Gastrocnemius medialis (tissue), 4 donors: ENCODE results near the gene SRR. TPM values are rescaled to one million over a fixed set of nuclear protein-coding genes. Genes with fewer than 3 reads are reported as not detected.

ENCODE experiments used
- ATAC-seq, 2 donors: fragments of 150-250 bp; one replicate each; pipeline ENCODE4 v1.9.1; 2016
- DNase-seq, 2 donors: peaks; one replicate each; pipeline ENCODE4 v3.0.0-alpha.2; 2019
- H3K27ac ChIP-seq, 4 donors: fragments of 200-600 bp; sonication (generic); 1 replicate in 1 of 4; 2 replicates in 3 of 4; pipeline ENCODE4 v1.5.1; 2016 to 2018; ENCODE audit warnings: mild to moderate bottlenecking in 2 of 4, moderate library complexity in 1 of 4
- H3K27me3 ChIP-seq, 3 donors: fragments of 200-600 bp; sonication (generic) in 2 of 3; 1 replicate in 1 of 3; 2 replicates in 2 of 3; pipeline versions ENCODE4 v1.5.1 to v1.6.0; 2016 to 2019; ENCODE audit warnings: mild to moderate bottlenecking in 1 of 3, moderate library complexity in 1 of 3
- H3K36me3 ChIP-seq, 2 donors: fragments of 200-600 bp; sonication (generic) in 1 of 2; one replicate each; pipeline ENCODE4 v1.5.1; 2017 to 2018
- H3K4me1 ChIP-seq, 2 donors: fragments of 200-600 bp; sonication (generic) in 1 of 2; one replicate each; pipeline ENCODE4 v1.5.1; 2016 to 2017; ENCODE audit warnings: mild to moderate bottlenecking in 2 of 2
- H3K4me3 ChIP-seq, 4 donors: fragments of 200-600 bp; sonication (generic) in 3 of 4; 1 replicate in 1 of 4; 2 replicates in 3 of 4; pipeline ENCODE4 v1.5.1; 2016 to 2019; ENCODE audit warnings: mild to moderate bottlenecking in 2 of 4
- H3K9me3 ChIP-seq, 3 donors: fragments of 200-600 bp; sonication (generic) in 2 of 3; 1 replicate in 1 of 3; 2 replicates in 2 of 3; pipeline ENCODE4 v1.5.1; 2016 to 2019
- CTCF ChIP-seq, 5 experiments: fragments of 450-650 bp in 3 of 5; fragments of 200-600 bp in 2 of 5; sonication (generic) in 2 of 5; IDR thresholded peaks in 4 of 5; conservative IDR thresholded peaks in 1 of 5; 1 replicate in 4 of 5; 2 replicates in 1 of 5; pipeline ENCODE4 v1.5.1; 2016 to 2019; ENCODE audit warnings: antibody characterized with exemption in 5 of 5, mild to moderate bottlenecking in 3 of 5, moderate library complexity in 3 of 5
- POLR2A ChIP-seq, 2 donors: fragments of 450-650 bp; IDR thresholded peaks; one replicate each; pipeline ENCODE4 v1.6.1; 2017; ENCODE audit warnings: antibody characterized with exemption in 2 of 2, mild to moderate bottlenecking in 2 of 2, moderate library complexity in 2 of 2
- in situ Hi-C, 4 donors: fragments of 200-750 bp; cut with MboI; loops; one replicate each; pipeline versions ENCODE4 v1.15.0 to v1.8.0; 2017; ENCODE audit warnings: low sequenced_read_pairs in 4 of 4
- intact Hi-C: fragments of 100-400 bp; cut with DNase I; formaldehyde crosslinking; loops from one replicate; pipeline ENCODE4 v1.15.1; 2023; ENCODE audit warnings: low total_unique reads
- total RNA-seq, 4 donors: library from RNA; depleted of rRNA; stranded (reverse); fragments of >200 nt; gene quantifications; one replicate each; pipeline versions ENCODE4 v1.1.0 to v1.2.3, GENCODE V29; 2016

Gene SRR
- total RNA-seq, 4 donors from 2014 or later, result 3.0 to 20.0 (median 10.7) TPM

- in situ Hi-C loops (no loop called here), intact Hi-C loops (loop anchor here (10.0 kb wide), 1 partner anchor 51 kb away; no protein-coding TSS in a partner anchor)
- TF ChIP-seq POLR2A (IDR thresholded peaks at IDR 0.05) (no peak), CTCF (IDR thresholded peaks at IDR 0.05 in 4 of 5, conservative IDR thresholded peaks at IDR 0.05 in 1 of 5) (no peak)
- Histone ChIP-seq H3K4me3 (no peak overlapping the region), H3K4me1 (peaks cover 19 to 21% of the 10 kb centered on the region in 2 donors), H3K27ac (peak overlapping the region in 1 of 4 donors; percentile 60), H3K27me3 (no peaks in the 10 kb centered on the region), H3K36me3 (no peaks in the 10 kb centered on the region), H3K9me3 (no peaks in the 10 kb centered on the region)
- no peak for DNase-seq
- ATAC-seq, result no peak
These were observed 59.6 kb downstream of the SRR start for GRCh38 chr17:2363318-2363717.

- in situ Hi-C loops, result no loop called here
- no peak for TF ChIP-seq CTCF (IDR thresholded peaks at IDR 0.05 in 4 of 5, conservative IDR thresholded peaks at IDR 0.05 in 1 of 5)
- TF ChIP-seq POLR2A (IDR thresholded peaks at IDR 0.05), result no peak
- H3K36me3 ChIP-seq, result no peaks in the 10 kb centered on the region
- H3K4me3 ChIP-seq, result no peak overlapping the region
- H3K4me1 ChIP-seq, result peaks cover 19 to 21% of the 10 kb centered on the region in 2 donors
- no peaks in the 10 kb centered on the region for H3K9me3 ChIP-seq
- ATAC-seq, result peak; percentile 94 to 96
- H3K27ac ChIP-seq, result peak overlapping the region; percentile 58 to 71 (median 64)
- no peaks in the 10 kb centered on the region for H3K27me3 ChIP-seq
- intact Hi-C loops, result loop anchor here (1.0 to 10.0 kb wide), 2 partner anchors 17 to 51 kb away; no protein-coding TSS in a partner anchor
- peak; percentile 76 to 89 for DNase-seq
These were observed 60.4 kb downstream of the SRR start for GRCh38 chr17:2363851-2364762.

- TF ChIP-seq CTCF (IDR thresholded peaks at IDR 0.05 in 4 of 5, conservative IDR thresholded peaks at IDR 0.05 in 1 of 5), result no peak
- no peak for TF ChIP-seq POLR2A (IDR thresholded peaks at IDR 0.05)
- DNase-seq (no peak), ATAC-seq (no peak)
- no peaks in the 10 kb centered on the region for H3K9me3 ChIP-seq
- intact Hi-C loops (loop anchor here (1.0 to 10.0 kb wide), 2 partner anchors 17 to 50 kb away; no protein-coding TSS in a partner anchor), in situ Hi-C loops (no loop called here)
- no peaks in the 10 kb centered on the region for H3K27me3 ChIP-seq
- no peaks in the 10 kb centered on the region for H3K36me3 ChIP-seq
- H3K4me1 ChIP-seq, result peaks cover 19 to 21% of the 10 kb centered on the region in 2 donors
- H3K4me3 ChIP-seq, result no peak overlapping the region
- H3K27ac ChIP-seq, result peak overlapping the region; percentile 58 to 71 (median 64)
These were observed 61.0 kb downstream of the SRR start for GRCh38 chr17:2364763-2365116.

GRCh38 chr17:2365132-2365531 is 61.4 kb downstream of the SRR start:
- Histone ChIP-seq H3K27me3 (no peaks in the 10 kb centered on the region), H3K4me1 (peaks cover 19 to 21% of the 10 kb centered on the region in 2 donors), H3K4me3 (no peak overlapping the region), H3K36me3 (no peaks in the 10 kb centered on the region), H3K27ac (peak overlapping the region in 1 of 4 donors; percentile 71), H3K9me3 (no peaks in the 10 kb centered on the region)
- TF ChIP-seq CTCF (IDR thresholded peaks at IDR 0.05 in 4 of 5, conservative IDR thresholded peaks at IDR 0.05 in 1 of 5) (no peak), POLR2A (IDR thresholded peaks at IDR 0.05) (no peak)
- ATAC-seq, result no peak
- intact Hi-C loops (loop anchor here (10.0 kb wide), 1 partner anchor 50 kb away; no protein-coding TSS in a partner anchor), in situ Hi-C loops (no loop called here)
- DNase-seq, result no peak
